Natural killer cell treated with Interleukin-12 subunit alpha and Interleukin-12 subunit beta and Interleukin-15 and Interleukin-18, amount 100 ng/mL, for 72 hours (primary cell): ENCODE results near the gene NUMBL. TPM values are rescaled to one million over a fixed set of nuclear protein-coding genes. Genes with fewer than 3 reads are reported as not detected.
"Not testable (repeated sequence)": the region's sequence is repeated elsewhere in the genome, so short reads cannot be mapped to it uniquely, and the experiment has no call there.

Experiments
- ATAC-seq, 2 donors: fragments of 150-1000 bp; cut with Tn5 transposase in 1 of 2; sonication (Bioruptor Pico), chemical (Tn5 transposase) in 1 of 2; 2 replicates each; pipeline ENCODE4 v1.10.0; 2021
- DNase-seq: peaks from one replicate; pipeline ENCODE4 v3.0.0; 2022; ENCODE audit warnings: low spot score
- H3K27ac Mint-ChIP-seq, 2 donors: 1 replicate in 1 of 2; 2 replicates in 1 of 2; pipeline ENCODE4 v1.8.0; 2022; ENCODE audit warnings: mixed read lengths in 2 of 2, mild to moderate bottlenecking in 1 of 2, moderate library complexity in 1 of 2
- H3K27me3 Mint-ChIP-seq, 2 donors: 1 replicate in 1 of 2; 2 replicates in 1 of 2; pipeline ENCODE4 v1.8.0; 2022; ENCODE audit warnings: mixed read lengths in 2 of 2
- H3K36me3 Mint-ChIP-seq: one replicate; pipeline ENCODE4 v1.8.0; 2022; ENCODE audit warnings: mixed read lengths
- H3K4me1 Mint-ChIP-seq, 2 donors: 1 replicate in 1 of 2; 2 replicates in 1 of 2; pipeline ENCODE4 v1.8.0; 2022; ENCODE audit warnings: low read depth in 2 of 2, mixed read lengths in 2 of 2, mild to moderate bottlenecking in 1 of 2
- H3K4me3 Mint-ChIP-seq: one replicate; pipeline ENCODE4 v1.8.0; 2022; ENCODE audit warnings: mixed read lengths
- H3K9me3 Mint-ChIP-seq: 2 replicates; pipeline ENCODE4 v1.8.0; 2022; ENCODE audit warnings: mixed read lengths
- total RNA-seq, 2 donors: library from RNA; stranded (reverse); gene quantifications; one replicate each; pipeline ENCODE4 v1.2.3, GENCODE V29; 2022

The NUMBL gene
- total RNA-seq, 2 donors from 2014 or later, result 6.6 to 13.9 TPM

DNA sequence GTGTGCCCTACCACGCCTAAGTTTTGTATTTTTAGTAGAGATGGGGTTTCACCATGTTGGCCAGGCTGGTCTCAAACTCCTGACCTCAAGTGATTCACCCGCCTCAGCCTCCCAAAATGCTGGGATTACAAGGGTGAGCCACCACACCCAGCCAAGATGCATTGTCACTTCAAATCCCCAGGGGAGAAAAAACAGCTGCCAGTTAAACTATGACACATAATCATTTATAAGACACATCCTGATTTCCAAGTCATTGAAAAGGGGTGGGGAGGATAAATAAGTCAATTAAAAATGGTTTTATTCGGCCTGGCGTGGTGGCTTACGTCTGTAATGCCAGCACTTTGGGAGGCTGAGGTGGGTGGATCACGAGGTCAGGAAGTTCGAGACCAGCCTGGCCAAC is 34.8 kb downstream of the NUMBL start:
- not testable (repeated sequence) for H3K27me3 Mint-ChIP-seq, H3K27ac Mint-ChIP-seq, H3K9me3 Mint-ChIP-seq, ATAC-seq, DNase-seq, H3K4me1 Mint-ChIP-seq, H3K36me3 Mint-ChIP-seq, H3K4me3 Mint-ChIP-seq

DNA sequence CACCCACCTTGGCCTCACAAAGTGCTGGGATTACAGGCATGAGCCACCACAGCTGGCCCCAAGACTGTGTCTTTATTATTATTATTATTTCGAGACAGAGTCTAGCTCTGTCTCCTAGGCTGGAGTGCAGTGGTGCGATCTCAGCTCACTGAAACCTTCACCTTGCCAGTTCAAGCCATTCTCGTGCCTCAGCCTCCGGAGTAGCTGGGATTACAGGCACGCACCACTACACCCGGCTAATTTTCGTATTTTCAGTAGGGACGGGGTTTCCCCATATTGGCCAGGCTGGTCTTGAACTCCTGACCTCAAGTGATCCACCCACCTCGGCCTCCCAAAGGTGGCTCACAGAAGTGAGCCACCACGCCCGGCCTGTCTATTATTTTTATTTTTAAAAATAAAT is 38.1 kb downstream of the NUMBL start:
- not testable (repeated sequence) for H3K36me3 Mint-ChIP-seq, H3K27ac Mint-ChIP-seq, H3K4me1 Mint-ChIP-seq, H3K9me3 Mint-ChIP-seq, DNase-seq, H3K4me3 Mint-ChIP-seq, ATAC-seq, H3K27me3 Mint-ChIP-seq

DNA sequence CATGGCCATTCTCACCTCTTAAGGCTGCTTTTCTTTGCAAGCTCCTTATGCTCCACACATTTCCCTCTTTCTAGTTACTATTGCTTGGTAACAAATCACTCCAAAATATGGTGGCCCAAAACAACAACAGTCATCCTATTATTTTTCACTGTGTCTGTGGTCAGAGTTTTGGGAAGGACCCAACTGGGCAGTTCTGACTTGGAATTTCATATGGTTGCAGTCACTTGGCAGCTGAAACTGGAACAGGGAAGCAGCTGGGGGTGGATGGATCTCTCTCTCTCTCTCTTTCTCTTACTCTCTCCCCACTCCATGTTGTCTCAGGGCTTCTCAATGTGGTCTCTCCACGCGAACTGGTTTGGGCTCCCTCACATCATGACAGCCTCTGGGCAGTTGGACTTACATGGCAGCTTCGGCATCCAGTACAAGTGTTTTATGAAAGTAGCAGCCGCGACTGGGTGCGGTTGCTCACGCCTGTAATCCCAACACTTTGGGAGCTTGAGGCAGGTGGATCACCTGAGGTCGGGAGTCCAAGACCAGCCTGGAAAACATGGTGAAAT is 39.6 kb downstream of the NUMBL start:
- DNase-seq, result peak; percentile 39
- H3K36me3 Mint-ChIP-seq, result no peaks in the 10 kb centered on the region
- no peak overlapping the region for H3K27ac Mint-ChIP-seq
- no peak overlapping the region for H3K4me3 Mint-ChIP-seq
- no peaks in the 10 kb centered on the region for H3K9me3 Mint-ChIP-seq
- peaks cover 0 to 6% of the 10 kb centered on the region in 2 donors for H3K27me3 Mint-ChIP-seq
- no peaks in the 10 kb centered on the region for H3K4me1 Mint-ChIP-seq
- ATAC-seq, result no peak

DNA sequence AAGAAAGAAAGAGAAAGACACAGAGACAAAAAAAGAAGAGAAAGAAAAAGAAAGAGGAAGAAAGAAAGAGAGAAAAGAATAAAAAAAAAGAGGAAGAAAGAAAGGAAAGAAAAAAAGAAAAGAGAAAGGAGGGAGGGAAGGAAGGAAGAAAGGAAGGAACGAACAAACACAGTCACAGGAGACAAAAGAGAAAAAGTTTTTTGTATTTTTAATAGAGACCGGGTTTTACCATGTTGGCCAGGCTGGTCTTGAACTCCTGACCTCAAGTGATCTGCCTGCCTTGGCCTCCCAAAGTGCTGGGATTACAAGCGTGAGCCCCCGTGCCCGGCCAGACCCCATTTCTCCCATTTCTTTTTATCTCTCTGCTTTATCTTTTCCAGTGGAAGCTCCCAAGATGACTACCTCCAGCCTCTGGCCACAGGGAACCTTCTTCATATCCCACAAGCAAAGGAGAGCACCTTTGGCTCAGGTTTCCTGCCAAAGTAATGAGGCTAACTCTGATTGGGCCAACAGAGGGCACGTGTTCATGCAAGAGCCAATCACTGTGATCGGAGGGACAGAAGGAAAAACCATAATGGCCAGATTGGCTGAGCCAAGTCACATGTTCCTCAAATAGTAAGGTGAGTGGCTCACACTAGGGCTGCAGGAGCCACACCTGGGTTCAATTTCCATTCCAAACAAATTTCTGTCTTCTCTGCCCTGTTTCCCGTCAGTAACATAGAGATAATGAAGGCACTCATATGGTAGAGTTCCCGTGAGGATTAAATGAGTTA is 40.4 kb downstream of the NUMBL start:
- not testable (repeated sequence) for H3K27ac Mint-ChIP-seq, H3K36me3 Mint-ChIP-seq, H3K27me3 Mint-ChIP-seq, H3K4me3 Mint-ChIP-seq, ATAC-seq, H3K4me1 Mint-ChIP-seq, H3K9me3 Mint-ChIP-seq, DNase-seq

DNA sequence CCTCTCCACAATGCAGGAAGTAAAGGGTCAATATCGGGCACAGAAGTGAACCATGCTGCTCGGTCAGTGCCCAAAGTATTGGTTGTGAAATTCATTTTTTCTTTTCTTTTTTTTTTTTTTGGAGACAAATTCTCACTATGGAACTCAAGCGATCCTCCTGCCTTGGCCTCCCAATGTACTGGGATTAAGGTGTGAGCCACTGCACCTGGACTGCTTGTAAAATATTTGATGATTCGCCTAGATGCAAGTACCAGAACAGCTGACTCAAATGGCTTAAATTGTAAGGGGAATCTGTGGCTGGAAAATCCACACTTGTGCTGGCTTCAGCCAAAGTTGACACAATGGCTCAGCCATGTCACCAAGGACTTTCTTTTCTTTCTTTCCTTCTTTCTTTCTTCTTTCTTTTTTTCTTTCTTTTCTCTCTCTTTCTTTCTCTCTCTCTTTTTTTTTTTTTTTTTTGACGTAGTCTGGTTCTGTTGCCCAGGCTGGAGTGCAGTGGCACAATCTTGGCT is 43.7 kb downstream of the NUMBL start:
- Mint-ChIP-seq H3K4me1 (no peaks in the 10 kb centered on the region), H3K4me3 (no peak overlapping the region), H3K27ac (no peak overlapping the region), H3K36me3 (no peaks in the 10 kb centered on the region), H3K9me3 (no peaks in the 10 kb centered on the region), H3K27me3 (peaks cover 0 to 6% of the 10 kb centered on the region in 2 donors)
- DNase-seq (peak; percentile 35), ATAC-seq (no peak)

DNA sequence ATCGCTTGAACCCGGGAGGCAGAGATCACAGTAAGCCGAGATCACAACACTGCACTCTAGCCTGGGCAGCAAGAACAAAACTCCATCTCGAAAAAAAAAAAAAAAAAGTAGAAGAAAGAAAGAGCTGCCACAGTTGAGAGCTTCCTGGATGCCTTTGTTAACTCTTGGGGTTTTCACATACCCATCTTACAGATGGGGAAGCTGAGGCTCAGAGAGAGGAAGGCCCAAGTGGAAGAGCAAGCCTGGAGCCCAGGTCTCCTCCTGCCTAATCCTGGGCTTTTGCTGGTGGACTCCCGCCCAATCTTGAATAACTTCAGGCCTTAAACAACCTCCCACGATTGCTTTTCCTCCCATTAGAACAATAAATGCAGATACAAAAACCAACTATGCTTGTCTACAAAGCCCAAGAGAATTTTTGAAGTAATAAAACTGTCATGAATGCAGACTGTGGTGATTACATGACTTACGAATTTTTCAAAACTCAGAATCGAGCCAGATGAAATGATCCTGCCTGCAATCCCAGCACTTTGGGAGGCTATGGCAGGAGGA is 47.6 kb downstream of the NUMBL start:
- H3K27me3 Mint-ChIP-seq, result no peaks in the 10 kb centered on the region
- no peak for ATAC-seq
- H3K4me1 Mint-ChIP-seq, result no peaks in the 10 kb centered on the region
- no peaks in the 10 kb centered on the region for H3K9me3 Mint-ChIP-seq
- H3K36me3 Mint-ChIP-seq, result no peaks in the 10 kb centered on the region
- H3K4me3 Mint-ChIP-seq, result no peak overlapping the region
- no peak for DNase-seq
- no peak overlapping the region for H3K27ac Mint-ChIP-seq

DNA sequence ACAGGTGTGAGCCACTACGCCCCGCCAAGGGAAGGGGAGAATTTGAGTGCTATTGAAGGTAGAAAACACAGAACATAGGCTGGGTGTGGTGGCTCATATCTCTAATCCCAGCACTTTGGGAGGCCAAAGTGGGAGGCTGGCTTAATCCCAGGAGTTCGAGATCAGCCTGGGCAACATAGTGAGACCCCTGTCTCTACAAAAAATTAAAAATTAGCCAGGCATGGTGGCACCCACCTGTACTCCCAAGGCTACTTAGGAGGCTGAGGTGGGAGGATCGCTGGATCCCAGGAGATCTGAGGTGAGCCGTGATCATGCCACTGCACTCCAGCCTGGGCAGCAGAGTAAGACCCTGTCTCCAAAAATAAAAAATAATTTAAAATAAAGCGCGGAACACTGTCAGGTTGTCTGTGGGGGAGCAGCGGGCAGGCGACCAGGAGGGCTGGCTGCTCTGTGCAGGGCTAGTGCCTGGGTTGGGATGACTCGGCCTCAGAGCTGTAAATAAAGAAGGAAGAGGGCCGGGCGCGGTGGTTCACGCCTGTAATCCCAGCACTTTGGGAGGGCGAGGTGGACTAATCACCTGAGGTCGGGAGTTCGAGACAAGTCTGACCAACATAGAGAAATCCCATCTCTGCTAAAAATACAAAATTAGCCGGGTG is 48.3 kb downstream of the NUMBL start:
- H3K36me3 Mint-ChIP-seq, result no peaks in the 10 kb centered on the region
- H3K27ac Mint-ChIP-seq, result no peak overlapping the region
- H3K4me1 Mint-ChIP-seq, result no peaks in the 10 kb centered on the region
- no peaks in the 10 kb centered on the region for H3K27me3 Mint-ChIP-seq
- ATAC-seq (no peak), DNase-seq (no peak)
- no peak overlapping the region for H3K4me3 Mint-ChIP-seq
- no peaks in the 10 kb centered on the region for H3K9me3 Mint-ChIP-seq

DNA sequence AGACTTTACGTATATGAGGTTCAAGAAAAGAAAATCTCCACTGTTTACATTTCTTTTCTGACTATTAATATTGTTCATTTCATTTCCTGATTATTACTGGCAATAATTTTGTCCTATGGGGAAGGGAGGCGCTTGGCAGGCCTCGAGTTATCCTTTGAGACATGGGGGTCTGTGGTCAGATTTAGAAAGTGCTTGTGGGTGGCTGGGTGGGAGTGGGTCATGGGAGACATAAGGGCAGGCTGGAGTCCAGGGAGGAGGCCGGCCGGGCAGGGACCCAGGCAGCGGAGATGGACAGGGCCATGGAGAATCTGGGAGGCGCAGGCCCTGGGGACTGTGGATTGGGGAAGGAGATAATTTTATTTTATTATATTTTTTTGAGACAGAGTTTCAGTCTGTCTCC is 49.2 kb downstream of the NUMBL start:
- no peak overlapping the region for H3K27ac Mint-ChIP-seq

DNA sequence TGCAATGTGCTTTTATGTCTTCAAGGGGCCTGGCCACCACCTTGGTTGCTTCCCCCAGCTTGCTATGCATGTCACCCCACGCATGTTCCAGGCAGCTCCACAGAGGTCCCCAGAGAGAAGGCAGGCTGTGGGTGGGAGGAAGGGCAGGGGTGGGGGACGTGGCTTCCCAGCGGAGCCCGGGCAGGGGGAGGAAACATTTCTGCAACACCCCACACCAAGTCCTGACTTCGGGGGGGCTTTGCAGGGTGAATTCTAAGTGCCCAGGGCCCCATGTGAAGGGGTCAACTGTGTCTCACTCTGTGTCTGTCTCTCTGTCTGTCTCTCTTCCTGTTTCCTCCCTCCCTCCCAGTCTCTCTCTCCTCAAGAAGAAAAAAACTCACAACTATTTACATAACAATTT is 49.7 kb downstream of the NUMBL start:
- Mint-ChIP-seq H3K4me1 (no peaks in the 10 kb centered on the region), H3K27ac (no peak overlapping the region), H3K4me3 (no peak overlapping the region), H3K9me3 (no peaks in the 10 kb centered on the region), H3K36me3 (no peaks in the 10 kb centered on the region), H3K27me3 (no peaks in the 10 kb centered on the region)
- DNase-seq, result no peak
- ATAC-seq, result no peak

More for the DNA sequence above, 49.2 kb downstream of the NUMBL start:
- ATAC-seq (no peak), DNase-seq (no peak)
- H3K4me1 Mint-ChIP-seq, result no peaks in the 10 kb centered on the region
- H3K4me3 Mint-ChIP-seq, result no peak overlapping the region
- H3K27me3 Mint-ChIP-seq, result no peaks in the 10 kb centered on the region
- H3K9me3 Mint-ChIP-seq, result no peaks in the 10 kb centered on the region
- H3K36me3 Mint-ChIP-seq, result no peaks in the 10 kb centered on the region

DNA sequence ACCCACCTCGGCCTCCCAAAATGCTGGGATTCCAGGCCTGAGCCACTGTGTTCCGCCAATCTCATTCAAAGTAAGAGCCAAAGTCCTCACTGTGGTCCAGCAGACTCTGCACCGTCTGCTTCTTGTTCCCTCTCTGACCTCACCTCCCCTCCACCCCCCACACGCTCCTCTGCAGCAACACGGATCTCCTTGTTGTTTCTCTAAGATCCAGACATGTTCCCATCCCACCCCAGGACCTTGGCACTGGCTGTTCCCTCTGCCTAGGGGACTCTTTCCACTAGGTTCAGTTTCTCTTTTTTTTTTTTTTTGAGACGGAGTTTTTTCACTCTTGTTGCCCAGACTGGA is 50.8 kb downstream of the NUMBL start:
- H3K4me3 Mint-ChIP-seq, result no peak overlapping the region
- no peaks in the 10 kb centered on the region for H3K9me3 Mint-ChIP-seq
- peaks cover 0 to 1% of the 10 kb centered on the region in 2 donors for H3K4me1 Mint-ChIP-seq
- ATAC-seq (no peak), DNase-seq (no peak)
- H3K27me3 Mint-ChIP-seq, result peaks cover 0 to 2% of the 10 kb centered on the region in 2 donors
- no peak overlapping the region for H3K27ac Mint-ChIP-seq
- no peaks in the 10 kb centered on the region for H3K36me3 Mint-ChIP-seq

DNA sequence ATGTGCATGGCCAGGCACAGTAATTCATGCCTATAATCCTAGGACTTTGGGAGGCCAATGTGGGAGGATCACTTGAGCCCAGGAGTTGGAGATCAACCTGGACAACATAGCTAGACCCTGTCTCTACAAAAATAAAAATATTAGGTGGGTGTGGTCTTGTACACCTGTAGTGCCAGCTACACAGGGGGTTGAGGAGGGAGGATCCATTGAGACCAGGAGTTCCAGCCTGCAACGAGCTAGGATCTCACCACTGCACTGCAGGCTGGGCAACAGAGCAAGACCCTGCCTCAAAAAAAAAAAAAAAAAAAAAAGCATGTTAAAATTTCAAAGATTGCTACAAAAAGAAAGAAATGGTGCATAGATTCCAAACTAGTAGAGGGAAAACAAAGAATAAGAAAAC is 52.1 kb downstream of the NUMBL start:
- Mint-ChIP-seq H3K27ac (no peak overlapping the region), H3K27me3 (peaks cover 0 to 6% of the 10 kb centered on the region in 2 donors), H3K4me3 (no peak overlapping the region), H3K4me1 (peaks cover 0 to 8% of the 10 kb centered on the region in 2 donors), H3K9me3 (no peaks in the 10 kb centered on the region), H3K36me3 (no peaks in the 10 kb centered on the region)
- ATAC-seq (no peak), DNase-seq (no peak)

DNA sequence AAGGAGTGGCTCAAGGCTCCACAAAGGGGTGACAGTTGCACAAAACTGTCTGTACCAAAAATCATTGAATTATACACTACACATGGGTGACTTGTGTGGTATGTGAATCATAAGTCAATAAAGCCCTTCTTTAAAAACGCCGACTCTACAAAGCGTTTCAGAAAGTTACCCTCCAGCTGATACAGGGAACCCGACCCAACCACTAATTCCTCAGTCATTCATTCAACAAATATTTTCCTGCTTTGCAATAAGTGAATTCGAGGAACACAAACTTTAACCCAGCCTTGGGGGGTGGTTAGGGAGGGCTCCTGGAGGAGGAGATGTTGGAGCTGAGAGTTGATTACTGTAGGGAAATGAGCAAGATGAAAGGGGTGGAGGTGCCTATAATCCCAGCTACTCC is 57.2 kb downstream of the NUMBL start:
- Mint-ChIP-seq H3K9me3 (no peaks in the 10 kb centered on the region), H3K36me3 (peaks cover 6% of the 10 kb centered on the region), H3K4me3 (no peak overlapping the region), H3K4me1 (peaks cover 0 to 8% of the 10 kb centered on the region in 2 donors), H3K27me3 (peaks cover 0 to 6% of the 10 kb centered on the region in 2 donors), H3K27ac (peak overlapping the region in 1 of 2 donors; percentile 18)
- no peak for ATAC-seq
- no peak for DNase-seq

DNA sequence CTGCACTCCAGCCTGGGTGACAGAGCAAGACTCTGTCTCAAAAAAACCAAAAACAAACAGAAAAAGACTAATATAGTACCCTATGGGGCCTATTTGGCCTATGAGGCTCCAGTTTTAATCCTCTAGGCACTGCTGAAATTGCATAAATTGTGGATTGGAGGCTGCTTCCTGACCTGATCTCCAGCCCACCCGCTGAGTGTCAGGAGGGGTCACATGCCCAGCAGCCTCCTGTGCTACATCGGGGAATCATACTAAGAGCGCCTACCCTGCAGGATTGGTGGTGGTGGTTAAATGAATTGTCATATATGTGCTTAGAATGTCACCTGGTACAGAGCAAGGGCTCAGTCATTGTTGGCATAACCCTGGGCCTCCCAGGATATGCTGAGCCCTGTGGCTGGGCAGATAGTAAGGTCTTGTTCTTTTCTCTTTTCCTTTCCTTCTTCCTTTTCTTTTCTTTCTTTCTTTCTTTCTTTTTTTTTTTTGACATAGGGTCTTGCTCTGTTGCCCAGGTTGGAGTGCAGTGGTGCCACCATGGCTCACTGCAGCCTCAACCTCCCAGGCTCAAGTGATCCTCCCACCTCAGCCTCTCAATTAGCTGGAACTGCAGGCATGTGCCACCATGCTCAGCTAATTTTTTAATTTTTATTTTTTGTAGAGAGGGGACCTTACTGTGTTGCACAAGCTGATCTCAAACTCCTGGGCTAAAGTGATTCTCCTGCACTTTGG is 58.0 kb downstream of the NUMBL start:
- peaks cover 0 to 8% of the 10 kb centered on the region in 2 donors for H3K4me1 Mint-ChIP-seq
- H3K4me3 Mint-ChIP-seq, result no peak overlapping the region
- no peak overlapping the region for H3K27ac Mint-ChIP-seq
- H3K36me3 Mint-ChIP-seq, result peaks cover 6% of the 10 kb centered on the region
- H3K27me3 Mint-ChIP-seq, result peaks cover 0 to 6% of the 10 kb centered on the region in 2 donors
- DNase-seq (no peak), ATAC-seq (no peak)
- H3K9me3 Mint-ChIP-seq, result no peaks in the 10 kb centered on the region
